Measurements from ENCODE around the gene GP2.

Gene GP2

DNA sequence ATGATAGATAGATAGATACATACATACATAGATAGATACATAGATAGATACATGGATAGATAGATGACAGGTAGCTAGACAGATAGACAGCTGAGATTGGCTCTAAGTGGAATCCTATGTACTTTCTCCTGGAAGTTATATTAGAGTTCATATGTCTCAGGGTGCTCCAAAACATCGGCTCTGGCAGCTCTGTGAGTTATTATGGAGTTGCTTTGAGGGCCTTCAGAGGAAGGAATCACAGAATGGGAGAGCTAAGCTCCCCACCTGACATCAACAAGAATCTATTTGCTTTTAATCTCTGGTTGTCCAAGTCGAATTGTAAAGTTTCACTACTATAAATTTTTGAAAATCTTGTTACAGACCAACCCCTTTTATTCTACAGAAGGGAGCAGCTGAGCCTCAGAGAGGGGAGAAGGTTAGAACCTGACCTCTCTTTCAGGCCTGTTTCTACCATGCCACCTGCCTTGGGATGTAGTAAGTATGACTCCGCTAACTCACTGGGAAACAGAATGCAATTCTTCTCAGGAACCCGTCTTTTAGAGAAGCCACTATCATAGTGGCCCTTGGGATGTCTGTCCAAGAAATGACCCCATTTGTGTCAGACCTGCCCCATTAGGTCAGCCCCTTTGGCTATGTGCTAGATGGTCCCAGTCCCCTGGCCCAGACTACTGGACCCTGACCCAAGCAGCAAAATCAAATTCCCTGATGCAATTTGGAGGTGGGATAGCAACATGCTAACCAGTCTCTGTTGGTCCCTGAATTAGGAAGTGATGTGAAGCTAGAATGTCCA is 18.3 kb downstream of the GP2 start:
- WGBS: 80% methylated on average over 3 of the region's 4 CpGs
- Histone ChIP-seq H3K9me3 (ENCODE audit: control insufficient read depth, low read length) (no peaks in the 10 kb centered on the region), H2AFZ (ENCODE audit: low read depth, low read length) (no peak overlapping the region), H3K4me3 (ENCODE audit: insufficient read depth in 1 of 2, low read depth in 1 of 2, low read length in 2 of 2) (no peak overlapping the region), H3K4ac (ENCODE audit: low read depth in 1 of 2, low read length in 2 of 2) (no peak overlapping the region), H4K91ac (ENCODE audit: low read length) (no peak overlapping the region), H2AK5ac (ENCODE audit: low read length, severe bottlenecking) (no peak overlapping the region), H3K18ac (ENCODE audit: low read depth in 1 of 2, low read length in 2 of 2) (no peak overlapping the region), H4K8ac (ENCODE audit: low read length) (no peak overlapping the region), H3K27ac (ENCODE audit: low read length, poor library complexity, severe bottlenecking) (no peak overlapping the region), H2BK12ac (ENCODE audit: low read length in 2 of 2) (no peak overlapping the region), H3K23ac (ENCODE audit: low read length in 2 of 2) (no peak overlapping the region), H2BK15ac (ENCODE audit: low read depth, poor library complexity, severe bottlenecking) (no peak overlapping the region), H3K4me1 (ENCODE audit: control insufficient read depth, insufficient read depth, low read depth, low read length) (no peaks in the 10 kb centered on the region), H3K4me2 (ENCODE audit: low read length, poor library complexity, severe bottlenecking) (no peak overlapping the region), H3K79me1 (replicated peaks; ENCODE audit: low read length, poor library complexity, severe bottlenecking) (no peaks in the 10 kb centered on the region), H3K36me3 (ENCODE audit: control insufficient read depth in 1 of 2, insufficient read depth in 2 of 2, low read depth in 1 of 2, low read length in 2 of 2) (no peaks in the 10 kb centered on the region), H3K14ac (ENCODE audit: low read length in 2 of 2) (no peak overlapping the region), H2BK120ac (ENCODE audit: low read depth, low read length) (no peak overlapping the region), H3K9ac (ENCODE audit: low read length) (no peak overlapping the region), H2BK5ac (ENCODE audit: low read depth, low read length, poor library complexity, severe bottlenecking) (no peak overlapping the region), H3K27me3 (ENCODE audit: control insufficient read depth in 1 of 2, insufficient read depth in 1 of 2, low read length in 2 of 2) (peaks cover 0 to 9% of the 10 kb centered on the region in 2 experiments)
- no peak for DNase-seq

DNA sequence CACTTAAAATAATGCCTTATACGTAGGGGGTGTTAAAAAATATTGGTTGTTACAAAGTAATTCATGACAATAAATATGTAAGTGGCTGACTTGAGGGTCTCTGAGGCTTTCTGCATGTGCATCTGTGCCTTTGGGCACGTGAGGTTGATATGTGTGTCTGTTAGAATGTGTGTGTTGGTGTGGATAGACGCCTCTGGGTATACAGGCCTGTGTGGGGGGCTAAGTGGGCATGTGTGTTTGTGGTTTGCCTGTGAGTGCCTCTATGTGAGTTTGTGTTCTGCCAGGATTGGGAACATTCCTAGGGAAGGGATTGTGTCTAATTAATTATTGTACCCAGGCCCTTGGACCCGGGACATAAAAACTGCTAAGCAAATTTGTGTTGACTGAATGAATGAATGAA is 19.0 kb downstream of the GP2 start:
- H3K27ac ChIP-seq (ENCODE audit: low read length, poor library complexity, severe bottlenecking): no peak overlapping the region
- H3K79me1 ChIP-seq (replicated peaks; ENCODE audit: low read length, poor library complexity, severe bottlenecking): no peaks in the 10 kb centered on the region
- no peak overlapping the region for H2BK12ac ChIP-seq (ENCODE audit: low read length in 2 of 2)
- H2BK5ac ChIP-seq (ENCODE audit: low read depth, low read length, poor library complexity, severe bottlenecking): no peak overlapping the region
- H3K9ac ChIP-seq (ENCODE audit: low read length): no peak overlapping the region
- no peak overlapping the region for H2AFZ ChIP-seq (ENCODE audit: low read depth, low read length)
- H3K4me1 ChIP-seq (ENCODE audit: control insufficient read depth, insufficient read depth, low read depth, low read length): no peaks in the 10 kb centered on the region
- H3K36me3 ChIP-seq (ENCODE audit: control insufficient read depth in 1 of 2, insufficient read depth in 2 of 2, low read depth in 1 of 2, low read length in 2 of 2): no peaks in the 10 kb centered on the region
- no peak overlapping the region for H3K18ac ChIP-seq (ENCODE audit: low read depth in 1 of 2, low read length in 2 of 2)
- WGBS: 62% methylated on average over 4 of the region's 4 CpGs
- no peak overlapping the region for H2BK120ac ChIP-seq (ENCODE audit: low read depth, low read length)
- no peak overlapping the region for H2AK5ac ChIP-seq (ENCODE audit: low read length, severe bottlenecking)
- DNase-seq: no peak
- no peak overlapping the region for H3K4me2 ChIP-seq (ENCODE audit: low read length, poor library complexity, severe bottlenecking)
- H2BK15ac ChIP-seq (ENCODE audit: low read depth, poor library complexity, severe bottlenecking): no peak overlapping the region
- H4K8ac ChIP-seq (ENCODE audit: low read length): no peak overlapping the region
- no peak overlapping the region for H3K23ac ChIP-seq (ENCODE audit: low read length in 2 of 2)
- no peak overlapping the region for H3K14ac ChIP-seq (ENCODE audit: low read length in 2 of 2)
- H3K27me3 ChIP-seq (ENCODE audit: control insufficient read depth in 1 of 2, insufficient read depth in 1 of 2, low read length in 2 of 2): peaks cover 0 to 13% of the 10 kb centered on the region in 2 experiments
- no peaks in the 10 kb centered on the region for H3K9me3 ChIP-seq (ENCODE audit: control insufficient read depth, low read length)
- no peak overlapping the region for H4K91ac ChIP-seq (ENCODE audit: low read length)
- no peak overlapping the region for H3K4me3 ChIP-seq (ENCODE audit: insufficient read depth in 1 of 2, low read depth in 1 of 2, low read length in 2 of 2)
- no peak overlapping the region for H3K4ac ChIP-seq (ENCODE audit: low read depth in 1 of 2, low read length in 2 of 2)

DNA sequence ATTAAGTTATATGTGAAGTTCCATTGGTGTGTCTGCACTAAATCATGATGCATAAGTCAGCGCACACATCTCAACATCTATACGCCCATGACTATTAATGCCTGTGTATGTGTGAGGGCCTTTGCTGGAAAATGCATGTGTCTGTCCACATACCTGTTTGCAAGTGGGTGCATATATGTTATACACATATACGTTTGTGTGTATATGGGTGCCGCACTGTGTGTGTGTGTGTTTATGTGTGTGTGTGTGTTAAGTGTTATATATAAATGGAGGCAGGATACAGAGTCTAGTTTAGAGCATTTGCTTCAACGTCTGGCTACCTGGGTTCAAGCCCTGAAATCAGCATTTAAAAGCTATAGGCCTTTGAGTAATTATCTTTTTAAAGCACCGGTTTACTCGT is 19.5 kb downstream of the GP2 start:
- peaks cover 0 to 13% of the 10 kb centered on the region in 2 experiments for H3K27me3 ChIP-seq (ENCODE audit: control insufficient read depth in 1 of 2, insufficient read depth in 1 of 2, low read length in 2 of 2)
- H3K27ac ChIP-seq (ENCODE audit: low read length, poor library complexity, severe bottlenecking): no peak overlapping the region
- H3K4ac ChIP-seq (ENCODE audit: low read depth in 1 of 2, low read length in 2 of 2): no peak overlapping the region
- H3K9ac ChIP-seq (ENCODE audit: low read length): no peak overlapping the region
- no peak overlapping the region for H4K91ac ChIP-seq (ENCODE audit: low read length)
- H2AFZ ChIP-seq (ENCODE audit: low read depth, low read length): no peak overlapping the region
- no peak overlapping the region for H2BK15ac ChIP-seq (ENCODE audit: low read depth, poor library complexity, severe bottlenecking)
- no peak overlapping the region for H3K14ac ChIP-seq (ENCODE audit: low read length in 2 of 2)
- H3K79me1 ChIP-seq (replicated peaks; ENCODE audit: low read length, poor library complexity, severe bottlenecking): no peaks in the 10 kb centered on the region
- H4K8ac ChIP-seq (ENCODE audit: low read length): no peak overlapping the region
- H3K18ac ChIP-seq (ENCODE audit: low read depth in 1 of 2, low read length in 2 of 2): no peak overlapping the region
- no peaks in the 10 kb centered on the region for H3K4me1 ChIP-seq (ENCODE audit: control insufficient read depth, insufficient read depth, low read depth, low read length)
- H3K36me3 ChIP-seq (ENCODE audit: control insufficient read depth in 1 of 2, insufficient read depth in 2 of 2, low read depth in 1 of 2, low read length in 2 of 2): no peaks in the 10 kb centered on the region
- no peak overlapping the region for H3K23ac ChIP-seq (ENCODE audit: low read length in 2 of 2)
- H3K4me2 ChIP-seq (ENCODE audit: low read length, poor library complexity, severe bottlenecking): no peak overlapping the region
- H2AK5ac ChIP-seq (ENCODE audit: low read length, severe bottlenecking): no peak overlapping the region
- H3K4me3 ChIP-seq (ENCODE audit: insufficient read depth in 1 of 2, low read depth in 1 of 2, low read length in 2 of 2): no peak overlapping the region
- no peaks in the 10 kb centered on the region for H3K9me3 ChIP-seq (ENCODE audit: control insufficient read depth, low read length)
- 90% methylated on average over 7 of the region's 7 CpGs for WGBS
- no peak overlapping the region for H2BK5ac ChIP-seq (ENCODE audit: low read depth, low read length, poor library complexity, severe bottlenecking)
- H2BK120ac ChIP-seq (ENCODE audit: low read depth, low read length): no peak overlapping the region
- no peak overlapping the region for H2BK12ac ChIP-seq (ENCODE audit: low read length in 2 of 2)
- DNase-seq: no peak

DNA sequence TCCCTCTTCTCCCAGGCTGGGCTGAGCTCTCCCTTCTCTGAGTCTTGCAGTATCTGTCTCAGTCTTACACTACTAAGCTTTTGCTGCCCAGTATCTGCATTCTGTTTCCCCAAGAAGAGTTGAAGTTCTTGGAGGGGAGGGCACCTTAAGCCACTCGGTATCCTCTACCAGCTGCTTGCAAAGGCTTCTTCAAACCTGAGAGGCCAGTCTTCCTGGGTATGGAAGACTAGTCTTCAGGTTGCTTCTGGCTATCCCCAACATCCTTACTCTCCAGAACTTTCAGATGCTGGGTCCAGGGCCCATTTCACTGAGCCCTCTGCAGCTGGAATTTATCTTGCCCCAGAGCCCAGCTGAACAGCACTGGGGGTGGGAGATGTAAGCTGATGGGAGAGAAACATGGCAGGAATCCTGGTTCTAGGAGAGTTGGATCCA is 20.1 kb downstream of the GP2 start:
- Histone ChIP-seq H3K27me3 (ENCODE audit: control insufficient read depth in 1 of 2, insufficient read depth in 1 of 2, low read length in 2 of 2) (peaks cover 0 to 13% of the 10 kb centered on the region in 2 experiments), H3K18ac (ENCODE audit: low read depth in 1 of 2, low read length in 2 of 2) (no peak overlapping the region), H2BK120ac (ENCODE audit: low read depth, low read length) (no peak overlapping the region), H3K27ac (ENCODE audit: low read length, poor library complexity, severe bottlenecking) (no peak overlapping the region), H2BK15ac (ENCODE audit: low read depth, poor library complexity, severe bottlenecking) (no peak overlapping the region), H3K23ac (ENCODE audit: low read length in 2 of 2) (no peak overlapping the region), H3K4me2 (ENCODE audit: low read length, poor library complexity, severe bottlenecking) (no peak overlapping the region), H3K4ac (ENCODE audit: low read depth in 1 of 2, low read length in 2 of 2) (no peak overlapping the region), H3K14ac (ENCODE audit: low read length in 2 of 2) (no peak overlapping the region), H4K91ac (ENCODE audit: low read length) (no peak overlapping the region), H2BK5ac (ENCODE audit: low read depth, low read length, poor library complexity, severe bottlenecking) (no peak overlapping the region), H2AK5ac (ENCODE audit: low read length, severe bottlenecking) (no peak overlapping the region), H2AFZ (ENCODE audit: low read depth, low read length) (no peak overlapping the region), H3K9ac (ENCODE audit: low read length) (no peak overlapping the region), H3K36me3 (ENCODE audit: control insufficient read depth in 1 of 2, insufficient read depth in 2 of 2, low read depth in 1 of 2, low read length in 2 of 2) (no peaks in the 10 kb centered on the region), H3K79me1 (replicated peaks; ENCODE audit: low read length, poor library complexity, severe bottlenecking) (no peaks in the 10 kb centered on the region), H3K4me1 (ENCODE audit: control insufficient read depth, insufficient read depth, low read depth, low read length) (no peaks in the 10 kb centered on the region), H3K4me3 (ENCODE audit: insufficient read depth in 1 of 2, low read depth in 1 of 2, low read length in 2 of 2) (no peak overlapping the region), H4K8ac (ENCODE audit: low read length) (no peak overlapping the region), H2BK12ac (ENCODE audit: low read length in 2 of 2) (no peak overlapping the region), H3K9me3 (ENCODE audit: control insufficient read depth, low read length) (no peaks in the 10 kb centered on the region)
- 55% methylated on average over 1 of the region's 1 CpG for WGBS
- no peak for DNase-seq
